Ectodermal cell (in vitro differentiated cells): ENCODE results near the gene SH2B3.

ENCODE experiments used
- H3K27ac ChIP-seq: 2 replicates; pipeline ENCODE4 v1.7.0; 2013; ENCODE audit warnings: mild to moderate bottlenecking, low read depth, low read length; ENCODE audit not compliant: insufficient read depth, poor library complexity, severe bottlenecking
- H3K27me3 ChIP-seq: 2 replicates; pipeline ENCODE4 v1.7.0; 2013; ENCODE audit warnings: mild to moderate bottlenecking, low read length; ENCODE audit not compliant: insufficient read depth, control insufficient read depth, poor library complexity, severe bottlenecking
- H3K36me3 ChIP-seq: one replicate; pipeline ENCODE4 v1.7.0; 2013; ENCODE audit warnings: low read length; ENCODE audit not compliant: control insufficient read depth, insufficient read depth
- H3K4me1 ChIP-seq: one replicate; pipeline ENCODE4 v1.7.0; 2013; ENCODE audit warnings: low read length; ENCODE audit not compliant: control insufficient read depth, insufficient read depth
- H3K4me3 ChIP-seq: 2 replicates; pipeline ENCODE4 v1.7.0; 2013; ENCODE audit warnings: low read depth, low read length, control low read depth; ENCODE audit not compliant: insufficient read depth
- H3K9me3 ChIP-seq: 2 replicates; pipeline ENCODE4 v1.7.0; 2013; ENCODE audit warnings: mild to moderate bottlenecking, low read length, moderate library complexity; ENCODE audit not compliant: control insufficient read depth
- WGBS, 2 experiments: methylation state at CpG; one replicate each; pipeline ENCODE4 v1.1.7; 2013; ENCODE audit warnings: missing lambda C conversion rate in 2 of 2; 5-methylcytosine and 5-hydroxymethylcytosine counted together

SH2B3 gene

DNA sequence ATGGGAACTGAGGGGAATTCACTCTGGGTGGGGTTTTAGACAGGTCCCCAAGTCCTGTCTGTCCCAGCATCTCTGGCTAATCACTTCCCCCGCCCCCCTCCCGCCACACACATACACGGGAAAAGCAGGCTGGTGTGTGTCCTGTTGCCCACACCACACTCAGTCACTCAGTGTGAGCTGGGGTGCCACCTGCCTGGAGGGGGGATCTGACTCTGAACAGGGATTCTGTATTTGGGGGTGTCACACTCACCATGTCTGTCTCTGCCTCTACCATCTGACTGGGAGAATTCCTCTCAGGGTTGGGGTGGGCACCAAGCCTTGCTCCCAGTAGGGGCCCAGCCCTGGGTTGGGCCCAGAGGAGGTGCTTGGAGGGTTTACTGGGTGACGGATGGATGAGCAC lies 31.1 kb downstream of the SH2B3 start:
- WGBS, 2 experiments = 88 to 98% methylated on average over 4 of the region's 4 CpGs
- H3K27ac ChIP-seq = no peak overlapping the region
- H3K9me3 ChIP-seq = no peaks in the 10 kb centered on the region
- H3K4me1 ChIP-seq = peaks cover 5% of the 10 kb centered on the region
- H3K36me3 ChIP-seq = no peaks in the 10 kb centered on the region
- H3K27me3 ChIP-seq = no peaks in the 10 kb centered on the region
- H3K4me3 ChIP-seq = no peak overlapping the region

DNA sequence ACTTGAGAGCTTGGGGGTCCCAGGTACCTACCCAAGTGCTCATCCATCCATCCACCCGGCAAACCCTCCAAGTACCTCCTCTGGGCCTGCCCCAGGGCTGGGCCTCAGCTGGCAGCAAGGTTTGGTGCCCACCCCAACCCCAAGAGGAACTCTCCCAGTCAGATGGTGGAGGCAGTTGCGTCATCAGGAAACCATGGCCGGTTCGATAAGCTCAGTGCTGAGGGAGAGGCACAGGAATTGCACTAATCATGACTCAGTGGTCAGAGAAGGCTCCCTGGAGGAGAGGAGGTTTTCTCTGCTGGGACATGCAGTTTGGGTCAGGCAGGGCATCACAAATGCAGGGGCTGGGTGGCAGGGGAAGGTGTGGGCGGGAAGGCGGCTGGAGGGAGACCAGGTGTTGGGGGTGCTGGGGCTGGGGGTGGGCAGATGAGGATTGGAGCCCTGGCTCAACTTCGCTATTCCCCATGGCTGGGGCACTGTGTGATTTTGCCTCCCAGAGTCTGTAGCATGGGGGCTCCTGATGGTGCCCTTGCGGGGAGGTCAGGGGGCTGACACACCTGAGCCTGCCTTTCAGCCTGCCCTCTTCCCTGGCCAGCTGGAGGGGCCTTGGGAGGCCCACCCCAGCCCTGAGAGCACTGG lies 32.2 kb downstream of the SH2B3 start:
- Histone ChIP-seq H3K4me1 (peaks cover 5% of the 10 kb centered on the region), H3K27me3 (no peaks in the 10 kb centered on the region), H3K9me3 (no peaks in the 10 kb centered on the region), H3K36me3 (no peaks in the 10 kb centered on the region), H3K27ac (no peak overlapping the region), H3K4me3 (no peak overlapping the region)
- 91 to 92% methylated on average over 8 of the region's 8 CpGs for WGBS, 2 experiments

DNA sequence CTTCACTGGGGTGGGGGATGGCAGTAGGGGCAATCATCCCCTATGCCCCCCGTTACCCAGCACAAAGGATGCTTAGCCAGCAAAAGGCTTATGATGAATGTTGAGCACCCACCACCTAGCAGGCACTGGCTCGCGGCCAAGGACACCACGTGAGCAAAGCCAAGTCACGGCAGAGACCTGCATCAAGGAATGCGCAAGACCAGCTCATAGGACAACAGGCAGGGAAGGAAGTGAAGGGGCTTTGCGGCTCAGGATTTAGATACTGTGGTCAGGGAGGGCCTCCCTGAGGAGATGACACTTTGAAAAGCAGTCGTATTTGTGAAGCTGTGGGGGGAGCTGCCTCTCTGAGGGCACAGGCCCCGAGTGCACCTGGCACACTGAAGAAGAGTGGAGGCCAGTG lies 32.8 kb downstream of the SH2B3 start:
- H3K4me3 ChIP-seq = no peak overlapping the region
- no peaks in the 10 kb centered on the region for H3K27me3 ChIP-seq
- H3K27ac ChIP-seq = no peak overlapping the region
- no peaks in the 10 kb centered on the region for H3K36me3 ChIP-seq
- no peaks in the 10 kb centered on the region for H3K9me3 ChIP-seq
- WGBS, 2 experiments = 69 to 70% methylated on average over 9 of the region's 9 CpGs
- peaks cover 5% of the 10 kb centered on the region for H3K4me1 ChIP-seq

DNA sequence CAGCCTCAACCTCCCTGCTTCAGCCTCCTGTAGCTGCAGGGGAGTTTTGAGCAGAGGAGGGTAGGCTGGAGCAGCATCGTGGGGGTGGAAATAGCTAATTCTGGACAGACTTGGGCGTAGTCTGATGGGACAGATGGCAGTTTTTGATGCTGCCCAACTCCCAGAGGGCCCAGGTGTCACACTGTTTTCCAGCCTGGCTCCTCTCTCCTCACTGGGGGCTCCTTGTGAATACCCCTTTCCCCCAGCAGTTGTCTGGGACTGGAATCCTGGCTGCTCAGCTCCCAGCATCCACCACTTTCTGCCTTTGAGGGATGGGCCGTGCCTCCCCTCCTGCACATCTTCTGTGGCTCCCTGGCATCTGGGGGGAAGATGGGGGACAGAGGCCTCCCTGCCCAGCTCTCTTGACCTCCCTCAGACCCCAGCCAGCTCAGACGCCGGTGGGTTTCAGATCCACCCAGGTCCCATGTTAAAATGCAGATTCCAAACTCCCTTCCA lies 34.0 kb downstream of the SH2B3 start:
- Histone ChIP-seq H3K36me3 (no peaks in the 10 kb centered on the region), H3K4me3 (no peak overlapping the region), H3K27me3 (no peaks in the 10 kb centered on the region), H3K9me3 (no peaks in the 10 kb centered on the region), H3K27ac (no peak overlapping the region), H3K4me1 (no peaks in the 10 kb centered on the region)
- 86 to 92% methylated on average over 5 of the region's 5 CpGs for WGBS, 2 experiments

DNA sequence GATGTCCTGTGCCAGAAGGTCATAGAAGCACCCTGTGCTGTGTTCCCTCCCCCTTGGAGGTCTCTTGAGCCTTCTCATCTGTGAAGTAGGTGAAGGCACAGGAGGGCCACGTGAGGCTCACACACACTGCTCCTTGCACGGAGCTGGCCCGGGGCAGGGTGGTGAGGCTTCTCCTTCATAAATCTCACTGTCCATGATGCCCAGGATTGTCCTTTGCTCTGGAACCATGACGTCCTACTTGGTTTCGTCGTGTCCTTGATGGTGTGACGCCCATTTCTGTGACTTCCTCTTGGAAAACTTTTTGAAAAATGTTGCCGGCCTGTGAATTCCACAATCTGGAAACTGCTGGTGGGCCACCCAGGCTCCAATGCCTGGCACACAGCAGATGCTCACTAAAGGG lies 34.4 kb downstream of the SH2B3 start:
- WGBS, 2 experiments = 93 to 96% methylated on average over 8 of the region's 8 CpGs
- Histone ChIP-seq H3K27me3 (no peaks in the 10 kb centered on the region), H3K4me1 (no peaks in the 10 kb centered on the region), H3K36me3 (no peaks in the 10 kb centered on the region), H3K4me3 (no peak overlapping the region), H3K9me3 (no peaks in the 10 kb centered on the region), H3K27ac (no peak overlapping the region)

DNA sequence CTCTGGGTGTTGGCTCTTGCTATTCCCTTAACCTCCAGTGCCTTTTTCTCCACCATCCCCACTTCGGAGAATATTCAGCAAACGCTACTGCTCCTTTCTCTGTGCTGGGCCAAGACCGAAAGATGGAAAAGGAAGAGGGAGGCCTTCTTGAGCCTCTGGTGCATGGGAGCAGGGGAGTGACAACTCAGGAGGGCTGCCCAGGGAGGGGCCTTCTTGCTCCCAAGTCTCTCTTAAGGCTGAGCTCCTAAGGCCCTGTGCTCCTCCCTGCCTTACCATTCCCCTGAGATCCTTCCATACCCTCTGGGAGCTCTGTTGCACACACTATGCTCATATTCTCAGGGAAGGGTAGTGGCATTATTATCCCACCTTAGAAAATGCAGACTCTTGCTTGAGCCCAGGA lies 34.9 kb downstream of the SH2B3 start:
- Histone ChIP-seq H3K27ac (no peak overlapping the region), H3K9me3 (no peaks in the 10 kb centered on the region), H3K27me3 (no peaks in the 10 kb centered on the region), H3K36me3 (no peaks in the 10 kb centered on the region), H3K4me1 (no peaks in the 10 kb centered on the region), H3K4me3 (no peak overlapping the region)
- WGBS, 2 experiments = 92 to 94% methylated on average over 3 of the region's 3 CpGs

DNA sequence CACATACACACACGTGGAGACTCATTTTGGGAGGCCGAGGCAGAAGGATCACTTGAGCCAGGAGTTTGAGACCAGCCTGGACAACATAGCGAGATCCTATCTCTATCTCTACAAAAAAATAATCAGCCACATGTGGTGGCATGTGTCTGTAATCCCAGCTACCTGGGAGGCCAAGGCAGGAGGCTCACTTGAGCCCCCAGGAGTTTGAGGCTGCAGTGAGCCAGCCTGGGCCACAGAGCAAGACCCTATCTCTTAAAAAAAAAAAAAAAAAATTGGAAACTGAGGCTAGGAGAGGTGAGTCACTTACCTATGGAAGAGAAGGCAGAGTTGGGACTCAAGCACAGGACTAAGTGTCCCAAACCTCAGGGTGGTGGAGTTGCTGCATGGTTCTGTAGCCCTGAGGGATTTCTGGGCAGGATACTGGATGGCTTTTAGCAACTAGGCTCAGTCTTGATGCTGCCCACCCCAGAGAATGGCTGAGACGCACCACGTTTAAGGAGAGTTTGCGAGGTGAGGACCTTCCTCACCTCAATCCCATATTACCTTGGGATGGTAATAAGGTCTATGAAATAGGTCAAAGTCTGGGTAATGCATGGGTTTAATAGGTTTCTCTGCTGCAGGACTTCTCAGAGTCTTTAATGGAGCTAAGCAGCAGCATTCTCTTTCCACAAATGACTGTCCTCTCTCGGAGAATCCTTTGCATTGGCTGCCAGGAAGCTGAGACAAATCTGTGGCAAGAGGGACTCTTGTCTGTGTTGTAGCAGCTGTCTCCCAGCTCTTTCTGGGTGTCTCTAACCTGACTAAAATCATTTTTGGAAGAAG lies 35.6 kb downstream of the SH2B3 start:
- Histone ChIP-seq H3K27ac (no peak overlapping the region), H3K4me1 (peaks cover 4% of the 10 kb centered on the region), H3K36me3 (no peaks in the 10 kb centered on the region), H3K27me3 (no peaks in the 10 kb centered on the region), H3K4me3 (no peak overlapping the region), H3K9me3 (no peaks in the 10 kb centered on the region)
- 94 to 95% methylated on average over 6 to 7 of the region's 7 CpGs for WGBS, 2 experiments

DNA sequence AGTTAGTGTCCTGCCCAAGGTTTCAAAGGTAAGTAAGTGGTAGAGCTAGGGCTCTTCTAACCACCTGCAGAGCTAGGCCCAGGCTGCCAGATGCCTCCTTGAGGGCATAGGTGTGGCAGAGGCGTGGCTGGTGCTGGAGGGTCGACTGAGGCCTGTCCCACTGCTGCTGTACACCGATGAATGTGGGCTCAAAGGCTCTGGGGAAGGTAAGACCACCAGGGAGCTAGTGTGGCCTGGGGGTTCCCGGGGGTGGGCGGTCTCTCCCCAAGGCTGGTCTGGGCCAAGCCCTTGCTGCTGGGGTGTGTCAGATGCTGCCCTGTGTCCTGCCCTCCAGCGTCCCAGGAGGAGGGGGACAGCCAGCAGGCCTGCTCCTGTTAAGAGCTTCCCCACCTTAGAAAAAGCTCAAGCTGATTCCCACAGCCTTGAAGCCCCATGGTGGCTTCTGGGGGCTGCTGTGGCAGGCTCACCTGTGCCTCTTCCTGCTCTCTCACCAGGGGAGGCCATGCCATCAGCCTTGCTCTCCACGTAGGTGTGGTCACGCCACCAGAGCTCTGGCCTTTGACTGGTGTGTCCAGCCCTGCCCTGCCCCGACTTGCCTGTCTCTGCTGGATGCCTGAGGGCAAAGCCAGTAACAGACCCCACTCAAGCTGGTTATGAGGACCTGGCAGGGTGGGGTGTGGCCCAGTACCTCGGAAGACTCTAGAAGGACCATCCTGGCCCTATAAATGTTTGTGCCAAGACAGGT lies 36.8 kb downstream of the SH2B3 start:
- 95% methylated on average over 10 of the region's 10 CpGs for WGBS, 2 experiments
- H3K9me3 ChIP-seq = no peaks in the 10 kb centered on the region
- H3K27me3 ChIP-seq = no peaks in the 10 kb centered on the region
- H3K36me3 ChIP-seq = no peaks in the 10 kb centered on the region
- peaks cover 5% of the 10 kb centered on the region for H3K4me1 ChIP-seq
- no peak overlapping the region for H3K4me3 ChIP-seq
- no peak overlapping the region for H3K27ac ChIP-seq

DNA sequence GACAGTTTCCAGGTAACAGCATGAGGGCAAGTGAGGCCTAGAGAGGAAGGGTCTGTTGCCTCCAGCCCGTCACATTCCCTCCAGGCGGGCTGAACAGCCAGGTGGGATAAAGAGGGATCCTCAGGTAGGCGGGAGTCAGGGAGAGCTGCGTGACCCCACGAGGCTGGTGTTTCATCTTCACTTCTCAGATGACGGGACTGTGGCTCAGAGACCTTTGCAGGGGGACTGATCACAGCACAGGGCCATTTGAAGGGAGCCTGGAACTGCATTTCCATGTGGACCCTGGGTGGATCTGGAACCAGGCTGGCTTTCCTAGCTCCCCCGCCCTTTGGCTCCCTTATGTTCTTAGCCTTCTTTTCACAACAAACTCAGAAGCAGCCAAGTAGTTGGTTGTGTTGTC lies 37.4 kb downstream of the SH2B3 start:
- H3K9me3 ChIP-seq = no peaks in the 10 kb centered on the region
- H3K36me3 ChIP-seq = no peaks in the 10 kb centered on the region
- no peak overlapping the region for H3K27ac ChIP-seq
- H3K4me3 ChIP-seq = no peak overlapping the region
- no peaks in the 10 kb centered on the region for H3K27me3 ChIP-seq
- peaks cover 5% of the 10 kb centered on the region for H3K4me1 ChIP-seq
- WGBS, 2 experiments = 95 to 97% methylated on average over 7 of the region's 7 CpGs

DNA sequence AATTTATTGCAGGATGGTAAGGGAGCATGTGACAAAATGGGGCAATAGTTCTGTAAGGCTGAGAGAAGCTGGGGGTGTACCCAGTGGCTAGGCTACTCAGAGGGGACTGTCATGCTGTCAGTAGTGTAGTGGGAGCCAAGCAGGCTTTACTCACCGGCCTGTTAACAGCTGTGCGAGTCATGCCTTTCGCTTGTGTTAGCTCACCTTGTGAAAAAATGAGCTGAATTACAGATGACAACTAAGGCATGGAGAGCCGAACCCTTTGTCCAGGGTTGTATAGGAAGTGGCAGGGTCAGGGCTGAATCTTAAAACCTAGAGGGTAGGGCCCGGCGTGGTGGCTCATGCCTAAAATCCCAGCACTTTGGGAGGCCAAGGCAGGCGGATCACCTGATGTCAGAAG lies 37.9 kb downstream of the SH2B3 start:
- WGBS, 2 experiments = 96 to 98% methylated on average over 7 of the region's 7 CpGs
- Histone ChIP-seq H3K9me3 (no peaks in the 10 kb centered on the region), H3K4me3 (no peak overlapping the region), H3K27me3 (no peaks in the 10 kb centered on the region), H3K36me3 (no peaks in the 10 kb centered on the region), H3K4me1 (peaks cover 5% of the 10 kb centered on the region), H3K27ac (no peak overlapping the region)
